GM23338 (cell line): ENCODE measurements around the gene CALR3. TPM values are rescaled to one million over a fixed set of nuclear protein-coding genes. Genes with fewer than 3 reads are reported as not detected.

Experiments used
- ATAC-seq: fragments of 200-7000 bp; cut with Tn5 transposase; 3 replicates; pipeline ENCODE4 v1.9.1; 2020
- DNase-seq: peaks from one replicate; pipeline ENCODE4 v3.0.0-alpha.2; 2015; ENCODE audit warnings: low spot score
- H2AFZ ChIP-seq: fragments of 200-600 bp; sonication (generic); 2 replicates; pipeline ENCODE4 v1.8.0; 2016; ENCODE audit warnings: antibody characterized with exemption, mild to moderate bottlenecking, moderate library complexity
- H3F3A ChIP-seq: fragments of 200-600 bp; sonication (generic); replicated peaks from 2 replicates; pipeline ENCODE4 v1.8.0; 2017; ENCODE audit warnings: antibody characterized with exemption, mixed run types, low read depth
- H3K27ac ChIP-seq: fragments of 200-600 bp; sonication (generic); 2 replicates; pipeline ENCODE4 v1.6.1; 2016; ENCODE audit warnings: low read depth
- H3K27me3 ChIP-seq: fragments of 200-600 bp; sonication (generic); 2 replicates; pipeline ENCODE4 v1.8.0; 2016; ENCODE audit warnings: mild to moderate bottlenecking, mixed run types, moderate library complexity; ENCODE audit not compliant: insufficient read depth
- H3K36me3 ChIP-seq: fragments of 200-600 bp; sonication (generic); 2 replicates; pipeline ENCODE4 v1.8.0; 2016; ENCODE audit warnings: mild to moderate bottlenecking; ENCODE audit not compliant: insufficient read depth
- H3K4me1 ChIP-seq: fragments of 200-600 bp; sonication (generic); 2 replicates; pipeline ENCODE4 v1.8.0; 2016; ENCODE audit warnings: mild to moderate bottlenecking, moderate library complexity; ENCODE audit not compliant: insufficient read depth
- H3K4me2 ChIP-seq: fragments of 200-600 bp; sonication (generic); 2 replicates; pipeline ENCODE4 v1.7.1; 2017; ENCODE audit warnings: mixed run types
- H3K4me3 ChIP-seq: fragments of 200-600 bp; sonication (generic); 2 replicates; pipeline ENCODE4 v1.6.1; 2016; ENCODE audit warnings: mixed run types
- H3K79me2 ChIP-seq: fragments of 200-600 bp; sonication (generic); replicated peaks from 2 replicates; pipeline ENCODE4 v1.8.0; 2017; ENCODE audit warnings: mild to moderate bottlenecking; ENCODE audit not compliant: insufficient read depth
- H3K9me2 ChIP-seq: fragments of 200-600 bp; sonication (generic); 2 replicates; pipeline ENCODE4 v1.8.0; 2017; ENCODE audit not compliant: insufficient read depth
- H4K20me1 ChIP-seq: fragments of 200-600 bp; sonication (generic); replicated peaks from 2 replicates; pipeline ENCODE4 v1.8.0; 2017; ENCODE audit warnings: mild to moderate bottlenecking; ENCODE audit not compliant: insufficient read depth
- H3K27ac Mint-ChIP-seq: 2 replicates; pipeline ENCODE4 v1.8.0; 2020; ENCODE audit warnings: inconsistent platforms, mild to moderate bottlenecking, moderate library complexity, mixed read lengths
- H3K27me3 Mint-ChIP-seq: 3 replicates; pipeline ENCODE4 v1.8.0; 2022; ENCODE audit warnings: low read depth, mild to moderate bottlenecking, moderate library complexity, mixed read lengths, inconsistent platforms; ENCODE audit not compliant: insufficient read depth, poor library complexity
- H3K36me3 Mint-ChIP-seq: 3 replicates; pipeline ENCODE4 v1.8.0; 2021; ENCODE audit warnings: low read depth, mild to moderate bottlenecking, inconsistent platforms, moderate library complexity, mixed read lengths
- H3K4me1 Mint-ChIP-seq: 3 replicates; pipeline ENCODE4 v1.8.0; 2020; ENCODE audit warnings: mild to moderate bottlenecking, inconsistent platforms, mixed read lengths
- H3K4me3 Mint-ChIP-seq: 3 replicates; pipeline ENCODE4 v1.8.0; 2021; ENCODE audit warnings: moderate library complexity, mild to moderate bottlenecking, inconsistent platforms, mixed read lengths
- H3K9me3 Mint-ChIP-seq: 3 replicates; pipeline ENCODE4 v1.8.0; 2020; ENCODE audit warnings: moderate library complexity, mild to moderate bottlenecking, inconsistent platforms, mixed read lengths
- CREB1 ChIP-seq: fragments of 250-450 bp; sonication (Bioruptor Pico); IDR thresholded peaks from 2 replicates; pipeline ENCODE4 v1.5.0; 2020; ENCODE audit warnings: low read depth, mild to moderate bottlenecking, moderate library complexity
- ETS1 ChIP-seq: IDR thresholded peaks from 2 replicates; pipeline ENCODE4 v1.6.1; 2016; ENCODE audit warnings: antibody characterized with exemption
- EZH2 ChIP-seq: fragments of 200-600 bp; sonication (generic); IDR thresholded peaks from one replicate; pipeline ENCODE4 v1.8.0; 2017; ENCODE audit warnings: antibody characterized with exemption, mild to moderate bottlenecking, low read depth; ENCODE audit not compliant: unreplicated experiment
- JUNB ChIP-seq: IDR thresholded peaks from one replicate; pipeline ENCODE4 v1.6.1; 2016; ENCODE audit warnings: antibody characterized with exemption; ENCODE audit not compliant: unreplicated experiment
- POLR2AphosphoS5 ChIP-seq: IDR thresholded peaks from 2 replicates; pipeline ENCODE4 v1.6.1; 2016; ENCODE audit warnings: antibody characterized with exemption, low read depth
- polyA plus RNA-seq: library from polyadenylated mRNA; unstranded; fragments of >200 nt; fragmentation: Nextera tagmentation; extraction: Ambion mirVana; gene quantifications from 2 replicates; pipeline ENCODE4 v1.2.1, GENCODE V29; 2016
- total RNA-seq: library from RNA; depleted of rRNA; stranded (reverse); fragments of >200 nt; shearing (Covaris generic); gene quantifications from 2 replicates; pipeline ENCODE4 v1.2.3, GENCODE V29; 2014
- TF ChIP-seq, protein P1 (sequence below), 2 experiments: fragments of 200-600 bp in 1 of 2; sonication (generic) in 1 of 2; conservative IDR thresholded peaks; 2 replicates each; pipeline versions ENCODE4 v1.5.1 to v1.6.1; 2016 to 2017; ENCODE audit warnings: antibody characterized with exemption in 2 of 2, low read depth in 2 of 2, mild to moderate bottlenecking in 2 of 2, moderate library complexity in 1 of 2
- TF ChIP-seq, protein P2 (sequence below): IDR thresholded peaks from one replicate; pipeline ENCODE4 v1.6.1; 2018; ENCODE audit warnings: antibody characterized with exemption; ENCODE audit not compliant: unreplicated experiment

CALR3 gene
- total and polyA plus RNA-seq, 2 experiments from 2014 or later: 0.42 to 0.66 TPM

DNA sequence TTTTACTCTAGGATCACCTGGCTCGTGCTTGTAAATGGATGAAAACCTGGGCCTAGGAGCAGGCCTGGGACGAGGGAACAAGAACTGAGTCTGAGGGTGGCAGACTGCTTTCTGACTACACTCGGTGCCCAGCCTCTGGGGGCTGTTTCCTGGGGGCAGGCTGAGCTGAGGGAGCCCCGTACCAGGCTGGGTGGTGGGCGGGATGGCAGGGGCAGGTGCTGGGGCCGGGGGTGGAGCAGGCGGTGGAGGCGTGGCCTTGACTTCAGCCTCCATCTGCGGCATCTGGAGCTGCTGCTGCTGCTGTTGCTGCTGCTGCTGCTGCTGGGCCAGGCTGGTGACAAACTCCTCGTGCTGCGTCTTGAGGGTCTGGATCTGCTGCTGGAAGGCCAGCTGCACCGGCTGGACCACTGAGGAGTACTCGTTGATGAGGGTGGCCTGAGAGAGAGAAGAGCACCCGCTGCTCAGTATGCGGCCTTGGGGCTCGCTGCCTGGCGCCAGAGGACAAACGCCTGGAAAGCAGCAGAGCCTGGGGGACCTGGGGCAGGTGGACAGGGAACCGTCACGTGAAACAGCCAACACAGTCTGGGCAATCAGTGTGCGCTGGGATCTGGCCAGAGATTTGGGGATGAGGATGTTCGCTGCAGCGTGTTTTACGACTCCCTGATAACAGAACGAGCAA is 33.6 kb upstream of the CALR3 start (continued):
- TF ChIP-seq, protein P1, sequence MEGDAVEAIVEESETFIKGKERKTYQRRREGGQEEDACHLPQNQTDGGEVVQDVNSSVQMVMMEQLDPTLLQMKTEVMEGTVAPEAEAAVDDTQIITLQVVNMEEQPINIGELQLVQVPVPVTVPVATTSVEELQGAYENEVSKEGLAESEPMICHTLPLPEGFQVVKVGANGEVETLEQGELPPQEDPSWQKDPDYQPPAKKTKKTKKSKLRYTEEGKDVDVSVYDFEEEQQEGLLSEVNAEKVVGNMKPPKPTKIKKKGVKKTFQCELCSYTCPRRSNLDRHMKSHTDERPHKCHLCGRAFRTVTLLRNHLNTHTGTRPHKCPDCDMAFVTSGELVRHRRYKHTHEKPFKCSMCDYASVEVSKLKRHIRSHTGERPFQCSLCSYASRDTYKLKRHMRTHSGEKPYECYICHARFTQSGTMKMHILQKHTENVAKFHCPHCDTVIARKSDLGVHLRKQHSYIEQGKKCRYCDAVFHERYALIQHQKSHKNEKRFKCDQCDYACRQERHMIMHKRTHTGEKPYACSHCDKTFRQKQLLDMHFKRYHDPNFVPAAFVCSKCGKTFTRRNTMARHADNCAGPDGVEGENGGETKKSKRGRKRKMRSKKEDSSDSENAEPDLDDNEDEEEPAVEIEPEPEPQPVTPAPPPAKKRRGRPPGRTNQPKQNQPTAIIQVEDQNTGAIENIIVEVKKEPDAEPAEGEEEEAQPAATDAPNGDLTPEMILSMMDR (conservative IDR thresholded peaks at IDR 0.05; ENCODE audit: low read depth in 2 of 2): no peak
- no peak for TF ChIP-seq CREB1 (CRISPR knock-in tag)
- no peak for TF ChIP-seq POLR2AphosphoS5
- no peak for TF ChIP-seq EZH2
- TF ChIP-seq, protein P2, sequence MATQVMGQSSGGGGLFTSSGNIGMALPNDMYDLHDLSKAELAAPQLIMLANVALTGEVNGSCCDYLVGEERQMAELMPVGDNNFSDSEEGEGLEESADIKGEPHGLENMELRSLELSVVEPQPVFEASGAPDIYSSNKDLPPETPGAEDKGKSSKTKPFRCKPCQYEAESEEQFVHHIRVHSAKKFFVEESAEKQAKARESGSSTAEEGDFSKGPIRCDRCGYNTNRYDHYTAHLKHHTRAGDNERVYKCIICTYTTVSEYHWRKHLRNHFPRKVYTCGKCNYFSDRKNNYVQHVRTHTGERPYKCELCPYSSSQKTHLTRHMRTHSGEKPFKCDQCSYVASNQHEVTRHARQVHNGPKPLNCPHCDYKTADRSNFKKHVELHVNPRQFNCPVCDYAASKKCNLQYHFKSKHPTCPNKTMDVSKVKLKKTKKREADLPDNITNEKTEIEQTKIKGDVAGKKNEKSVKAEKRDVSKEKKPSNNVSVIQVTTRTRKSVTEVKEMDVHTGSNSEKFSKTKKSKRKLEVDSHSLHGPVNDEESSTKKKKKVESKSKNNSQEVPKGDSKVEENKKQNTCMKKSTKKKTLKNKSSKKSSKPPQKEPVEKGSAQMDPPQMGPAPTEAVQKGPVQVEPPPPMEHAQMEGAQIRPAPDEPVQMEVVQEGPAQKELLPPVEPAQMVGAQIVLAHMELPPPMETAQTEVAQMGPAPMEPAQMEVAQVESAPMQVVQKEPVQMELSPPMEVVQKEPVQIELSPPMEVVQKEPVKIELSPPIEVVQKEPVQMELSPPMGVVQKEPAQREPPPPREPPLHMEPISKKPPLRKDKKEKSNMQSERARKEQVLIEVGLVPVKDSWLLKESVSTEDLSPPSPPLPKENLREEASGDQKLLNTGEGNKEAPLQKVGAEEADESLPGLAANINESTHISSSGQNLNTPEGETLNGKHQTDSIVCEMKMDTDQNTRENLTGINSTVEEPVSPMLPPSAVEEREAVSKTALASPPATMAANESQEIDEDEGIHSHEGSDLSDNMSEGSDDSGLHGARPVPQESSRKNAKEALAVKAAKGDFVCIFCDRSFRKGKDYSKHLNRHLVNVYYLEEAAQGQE: no peak
- no peak for TF ChIP-seq JUNB

DNA sequence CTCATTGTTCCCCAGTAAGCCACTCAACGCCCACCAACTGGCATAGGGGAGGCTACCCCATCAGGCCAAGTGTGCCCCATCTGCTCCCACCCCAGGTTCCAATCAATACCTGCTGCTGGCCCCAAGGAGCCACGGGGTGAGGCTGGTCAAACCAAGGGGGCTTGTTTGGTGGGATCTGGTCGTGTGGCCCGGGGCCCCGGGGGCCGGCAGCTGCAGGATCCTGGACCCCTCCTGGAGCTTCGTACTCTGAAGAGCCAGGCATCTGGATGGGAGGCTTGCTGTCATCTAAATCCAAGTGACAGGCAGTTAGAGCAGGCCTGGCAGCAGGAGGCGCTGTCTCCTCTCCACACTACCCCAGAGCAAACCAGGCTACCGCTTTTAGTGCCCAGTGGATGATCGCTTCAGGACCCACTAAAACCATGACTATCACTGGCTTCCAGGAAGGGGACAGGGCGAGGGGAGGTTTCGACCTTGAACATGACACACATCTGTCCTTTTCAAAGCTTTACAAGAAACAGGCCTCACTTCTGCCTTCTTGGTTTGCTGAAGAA is 32.1 kb upstream of the CALR3 start:
- H3K9me2 ChIP-seq: no peaks in the 10 kb centered on the region
- H3K4me1 ChIP-seq: no peaks in the 10 kb centered on the region
- ATAC-seq (peak; percentile 69), DNase-seq (peak; percentile 53)
- peaks cover 18% of the 10 kb centered on the region for H4K20me1 ChIP-seq
- H3K36me3 ChIP-seq: peaks cover 45% of the 10 kb centered on the region
- Mint-ChIP-seq H3K36me3 (peaks cover 81% of the 10 kb centered on the region), H3K9me3 (no peaks in the 10 kb centered on the region), H3K27me3 (peaks cover 10% of the 10 kb centered on the region), H3K27ac (no peak overlapping the region), H3K4me3 (no peak overlapping the region), H3K4me1 (no peaks in the 10 kb centered on the region)
- no peak overlapping the region for H3K27ac ChIP-seq
- H3K27me3 ChIP-seq: no peaks in the 10 kb centered on the region
- H2AFZ ChIP-seq: no peak overlapping the region
- no peak overlapping the region for H3K4me3 ChIP-seq
- H3K4me2 ChIP-seq: no peak overlapping the region
- H3F3A ChIP-seq: no peaks in the 10 kb centered on the region
- no peaks in the 10 kb centered on the region for H3K79me2 ChIP-seq
- TF ChIP-seq, protein P1 (conservative IDR thresholded peaks at IDR 0.05; ENCODE audit: low read depth in 2 of 2): peak; percentile 66 to 73
- no peak for TF ChIP-seq ETS1
